Coronary artery (tissue), 2 donors: Measurements from ENCODE around the gene USP16.
A peak's percentile ranks its signal among the peaks of the same experiment; 100 is the strongest.

ENCODE experiments used
- DNase-seq: peaks from one replicate; pipeline ENCODE4 v3.0.0-alpha.2; 2017; ENCODE audit warnings: low spot score
- H3K27ac ChIP-seq, 2 donors: fragments of 200-600 bp; sonication (generic); one replicate each; pipeline ENCODE4 v1.5.1; 2016 to 2019
- H3K4me3 ChIP-seq: fragments of 200-600 bp; sonication (generic); 2 replicates; pipeline ENCODE4 v1.5.1; 2016; ENCODE audit warnings: mild to moderate bottlenecking, moderate library complexity
- CTCF ChIP-seq: fragments of 200-600 bp; sonication (generic); IDR thresholded peaks from one replicate; pipeline ENCODE4 v1.5.1; 2019; ENCODE audit warnings: antibody characterized with exemption

Gene USP16

GRCh38 chr21:28992526-28993292 lies 31.8 kb upstream of the USP16 start, which contains the start of gene LTN1:
Gene LTN1 (minus strand): TSS chr21:28992877. CDS start chr21:28992805, 72 bp downstream.
- no peak for TF ChIP-seq CTCF
- H3K4me3 ChIP-seq, result peak within 1 kb of the TSS; percentile 92
- H3K27ac ChIP-seq, result peak within 1 kb of the TSS; percentile 82 to 94
- peak; percentile 99 for DNase-seq

GRCh38 chr21:28993293-28993629 lies 31.2 kb upstream of the USP16 start:
- DNase-seq, result no peak
- Histone ChIP-seq H3K4me3 (peak overlapping the region; percentile 92), H3K27ac (peak overlapping the region; percentile 82 to 94)
- no peak for TF ChIP-seq CTCF

GRCh38 chr21:29002442-29003144 lies 21.9 kb upstream of the USP16 start:
- Histone ChIP-seq H3K4me3 (peak overlapping the region; percentile 75), H3K27ac (peak overlapping the region; percentile 90 to 94)
- no peak for TF ChIP-seq CTCF
- DNase-seq, result peak; percentile 98

GRCh38 chr21:29005696-29006095 lies 18.8 kb upstream of the USP16 start:
- no peak for DNase-seq
- Histone ChIP-seq H3K4me3 (no peak overlapping the region), H3K27ac (no peak overlapping the region)
- no peak for TF ChIP-seq CTCF

GRCh38 chr21:29007135-29007534 lies 17.3 kb upstream of the USP16 start:
- TF ChIP-seq CTCF, result no peak

GRCh38 chr21:29007810-29008209 lies 16.7 kb upstream of the USP16 start:
- DNase-seq, result no peak
- TF ChIP-seq CTCF, result no peak

More at GRCh38 chr21:29007135-29007534, 17.3 kb upstream of the USP16 start:
- Histone ChIP-seq H3K27ac (no peak overlapping the region), H3K4me3 (no peak overlapping the region)
- DNase-seq, result no peak

More at GRCh38 chr21:29007810-29008209, 16.7 kb upstream of the USP16 start:
- Histone ChIP-seq H3K27ac (no peak overlapping the region), H3K4me3 (no peak overlapping the region)
